Muscle layer of colon (tissue), 2 donors: ENCODE measurements around the gene DNMT3A.

Experiments used
- H3K27ac ChIP-seq: one replicate; pipeline ENCODE4 v1.7.0; 2013; ENCODE audit warnings: low read depth, mild to moderate bottlenecking, low read length, moderate library complexity
- H3K27me3 ChIP-seq, 2 donors: one replicate each; pipeline ENCODE4 v1.7.0; 2013; ENCODE audit warnings: low read length in 2 of 2, mild to moderate bottlenecking in 2 of 2; ENCODE audit not compliant: insufficient read depth in 2 of 2, control insufficient read depth in 1 of 2
- H3K36me3 ChIP-seq: one replicate; pipeline ENCODE4 v1.7.0; 2013; ENCODE audit warnings: mild to moderate bottlenecking, low read length; ENCODE audit not compliant: insufficient read depth
- H3K4me1 ChIP-seq: one replicate; pipeline ENCODE4 v1.7.0; 2013; ENCODE audit warnings: mild to moderate bottlenecking, low read length; ENCODE audit not compliant: insufficient read depth
- H3K4me3 ChIP-seq, 2 donors: one replicate each; pipeline ENCODE4 v1.7.0; 2013; ENCODE audit warnings: low read length in 2 of 2, low read depth in 1 of 2, mild to moderate bottlenecking in 1 of 2, moderate library complexity in 1 of 2
- H3K9ac ChIP-seq: one replicate; pipeline ENCODE4 v1.7.0; 2013; ENCODE audit warnings: low read length
- H3K9me3 ChIP-seq: one replicate; pipeline ENCODE4 v1.7.0; 2013; ENCODE audit warnings: mild to moderate bottlenecking, low read length
- donor health status: abdominal sarcoma.
- donor health status: Adenocarcinoma of cecum.

Gene DNMT3A

GRCh38 chr2:25298776-25299431 lies 42.8 kb downstream of the DNMT3A start:
- Histone ChIP-seq H3K27me3 (no peaks in the 10 kb centered on the region), H3K9me3 (no peaks in the 10 kb centered on the region), H3K36me3 (peaks cover 42% of the 10 kb centered on the region), H3K27ac (no peak overlapping the region), H3K4me3 (no peak overlapping the region), H3K4me1 (peaks cover 45% of the 10 kb centered on the region), H3K9ac (no peak overlapping the region)

- H3K9me3 ChIP-seq, result no peaks in the 10 kb centered on the region
- H3K4me3 ChIP-seq, result no peak overlapping the region
- H3K9ac ChIP-seq, result no peak overlapping the region
- H3K4me1 ChIP-seq, result peaks cover 36% of the 10 kb centered on the region
- H3K36me3 ChIP-seq, result peaks cover 42% of the 10 kb centered on the region
- no peak overlapping the region for H3K27ac ChIP-seq
- no peaks in the 10 kb centered on the region for H3K27me3 ChIP-seq
Observed at GRCh38 chr2:25297738-25298137, 44.0 kb downstream of the DNMT3A start.

- Histone ChIP-seq H3K27ac (peak overlapping the region; percentile 77), H3K27me3 (no peaks in the 10 kb centered on the region), H3K4me3 (peak overlapping the region in 1 of 2 donors; percentile 4), H3K4me1 (peaks cover 36% of the 10 kb centered on the region), H3K9ac (no peak overlapping the region), H3K36me3 (peaks cover 42% of the 10 kb centered on the region), H3K9me3 (no peaks in the 10 kb centered on the region)
Observed at GRCh38 chr2:25295621-25296020, 46.1 kb downstream of the DNMT3A start.

- no peaks in the 10 kb centered on the region for H3K27me3 ChIP-seq
- peak overlapping the region in 1 of 2 donors; percentile 26 for H3K4me3 ChIP-seq
- H3K9ac ChIP-seq, result no peak overlapping the region
- H3K36me3 ChIP-seq, result peaks cover 39% of the 10 kb centered on the region
- peaks cover 38% of the 10 kb centered on the region for H3K4me1 ChIP-seq
- no peaks in the 10 kb centered on the region for H3K9me3 ChIP-seq
- H3K27ac ChIP-seq, result peak overlapping the region; percentile 77
Observed at GRCh38 chr2:25294573-25295462, 46.9 kb downstream of the DNMT3A start.

GRCh38 chr2:25293958-25294562 lies 47.7 kb downstream of the DNMT3A start:
- Histone ChIP-seq H3K27ac (peak overlapping the region; percentile 77), H3K9me3 (no peaks in the 10 kb centered on the region), H3K4me1 (peaks cover 38% of the 10 kb centered on the region), H3K36me3 (peaks cover 31% of the 10 kb centered on the region), H3K9ac (no peak overlapping the region), H3K27me3 (no peaks in the 10 kb centered on the region), H3K4me3 (no peak overlapping the region)

- Histone ChIP-seq H3K9ac (no peak overlapping the region), H3K9me3 (no peaks in the 10 kb centered on the region), H3K4me1 (peaks cover 38% of the 10 kb centered on the region), H3K27me3 (no peaks in the 10 kb centered on the region), H3K4me3 (no peak overlapping the region), H3K36me3 (peaks cover 22% of the 10 kb centered on the region), H3K27ac (no peak overlapping the region)
Observed at GRCh38 chr2:25293145-25293544, 48.6 kb downstream of the DNMT3A start.

- peaks cover 18% of the 10 kb centered on the region for H3K36me3 ChIP-seq
- H3K4me3 ChIP-seq, result no peak overlapping the region
- H3K9ac ChIP-seq, result no peak overlapping the region
- no peaks in the 10 kb centered on the region for H3K27me3 ChIP-seq
- peaks cover 38% of the 10 kb centered on the region for H3K4me1 ChIP-seq
- H3K9me3 ChIP-seq, result no peaks in the 10 kb centered on the region
- H3K27ac ChIP-seq, result no peak overlapping the region
Observed at GRCh38 chr2:25292408-25292807, 49.3 kb downstream of the DNMT3A start.

- Histone ChIP-seq H3K9ac (no peak overlapping the region), H3K27ac (no peak overlapping the region), H3K4me3 (no peak overlapping the region), H3K9me3 (no peaks in the 10 kb centered on the region), H3K4me1 (peaks cover 36% of the 10 kb centered on the region), H3K27me3 (no peaks in the 10 kb centered on the region), H3K36me3 (peaks cover 10% of the 10 kb centered on the region)
Observed at GRCh38 chr2:25290811-25291495, 50.8 kb downstream of the DNMT3A start.

- Histone ChIP-seq H3K36me3 (peaks cover 19% of the 10 kb centered on the region), H3K9ac (no peak overlapping the region), H3K9me3 (no peaks in the 10 kb centered on the region), H3K4me1 (peaks cover 15% of the 10 kb centered on the region), H3K27ac (no peak overlapping the region), H3K4me3 (no peak overlapping the region), H3K27me3 (no peaks in the 10 kb centered on the region)
Observed at GRCh38 chr2:25286723-25287483, 54.8 kb downstream of the DNMT3A start.

- Histone ChIP-seq H3K27me3 (no peaks in the 10 kb centered on the region), H3K9ac (no peak overlapping the region), H3K9me3 (no peaks in the 10 kb centered on the region), H3K4me3 (no peak overlapping the region), H3K36me3 (peaks cover 28% of the 10 kb centered on the region), H3K27ac (no peak overlapping the region), H3K4me1 (peaks cover 13% of the 10 kb centered on the region)
Observed at GRCh38 chr2:25286025-25286400, 55.7 kb downstream of the DNMT3A start.
